Measurements from ENCODE around the gene NAV1.
"Not testable (repeated sequence)": the region's sequence is repeated elsewhere in the genome, so short reads cannot be mapped to it uniquely, and the experiment has no call there.

Gene NAV1

GRCh38 chr1:201538612-201539551, at the start of gene NAV1:
Gene NAV1, plus strand, starts transcription at chr1:201539127. Its CDS starts 83,758 bp downstream, at chr1:201622885.
- DNase-seq (ENCODE audit: low read depth in 3 of 3), result no peak

- no peak for DNase-seq (ENCODE audit: low read depth in 3 of 3)
These were observed 49.2 kb upstream of the NAV1 start for GRCh38 chr1:201489643-201490261.

GRCh38 chr1:201490708-201491131, 48.2 kb upstream of the NAV1 start:
- no peak for DNase-seq (ENCODE audit: low read depth in 3 of 3)

GRCh38 chr1:201491896-201492511, 46.9 kb upstream of the NAV1 start:
- no peak for DNase-seq (ENCODE audit: low read depth in 3 of 3)

- not testable (repeated sequence) for DNase-seq (ENCODE audit: low read depth in 3 of 3)
These were observed 45.8 kb upstream of the NAV1 start for GRCh38 chr1:201493026-201493656.

- DNase-seq (ENCODE audit: low read depth in 3 of 3), result no peak
These were observed 44.9 kb upstream of the NAV1 start for GRCh38 chr1:201493757-201494617.

GRCh38 chr1:201495551-201496295, 43.2 kb upstream of the NAV1 start:
- no peak for DNase-seq (ENCODE audit: low read depth in 3 of 3)

GRCh38 chr1:201496296-201496690, 42.6 kb upstream of the NAV1 start:
- DNase-seq (ENCODE audit: low read depth in 3 of 3), result no peak

GRCh38 chr1:201497935-201498509, 40.9 kb upstream of the NAV1 start:
- no peak for DNase-seq (ENCODE audit: low read depth in 3 of 3)

GRCh38 chr1:201498621-201499020, 40.3 kb upstream of the NAV1 start:
- no peak for DNase-seq (ENCODE audit: low read depth in 3 of 3)

- DNase-seq (ENCODE audit: low read depth in 3 of 3), result no peak
These were observed 39.7 kb upstream of the NAV1 start for GRCh38 chr1:201499191-201499590.

GRCh38 chr1:201499795-201500669, 38.9 kb upstream of the NAV1 start:
- no peak for DNase-seq (ENCODE audit: low read depth in 3 of 3)

- DNase-seq (ENCODE audit: low read depth in 3 of 3), result no peak
These were observed 38.2 kb upstream of the NAV1 start for GRCh38 chr1:201500670-201501120.

- no peak for DNase-seq (ENCODE audit: low read depth in 3 of 3)
These were observed 37.8 kb upstream of the NAV1 start for GRCh38 chr1:201501144-201501543.

- DNase-seq (ENCODE audit: low read depth in 3 of 3), result no peak
These were observed 37.0 kb upstream of the NAV1 start for GRCh38 chr1:201501812-201502510.

- no peak for DNase-seq (ENCODE audit: low read depth in 3 of 3)
These were observed 36.4 kb upstream of the NAV1 start for GRCh38 chr1:201502511-201502857.

- DNase-seq (ENCODE audit: low read depth in 3 of 3), result no peak
These were observed 35.3 kb upstream of the NAV1 start for GRCh38 chr1:201503397-201504176.
